SK-N-MC (cell line): ENCODE measurements around the gene OR2T10.

Experiments
- EZH2 ChIP-seq: fragments of 200-600 bp; sonication (generic); IDR thresholded peaks from one replicate; pipeline ENCODE4 v1.6.1; 2017; ENCODE audit warnings: antibody characterized with exemption
- FOXP2 ChIP-seq: optimal IDR thresholded peaks from 2 replicates; pipeline ENCODE3; 2011; ENCODE audit warnings: mild to moderate bottlenecking, moderate library complexity; ENCODE audit not compliant: insufficient read depth; ENCODE audit errors: extremely low read length, control extremely low read depth
- POLR2AphosphoS5 ChIP-seq: IDR thresholded peaks from 2 replicates; pipeline ENCODE4 v1.6.1; 2012; ENCODE audit warnings: mild to moderate bottlenecking, low read depth, low read length, borderline replicate concordance

DNA sequence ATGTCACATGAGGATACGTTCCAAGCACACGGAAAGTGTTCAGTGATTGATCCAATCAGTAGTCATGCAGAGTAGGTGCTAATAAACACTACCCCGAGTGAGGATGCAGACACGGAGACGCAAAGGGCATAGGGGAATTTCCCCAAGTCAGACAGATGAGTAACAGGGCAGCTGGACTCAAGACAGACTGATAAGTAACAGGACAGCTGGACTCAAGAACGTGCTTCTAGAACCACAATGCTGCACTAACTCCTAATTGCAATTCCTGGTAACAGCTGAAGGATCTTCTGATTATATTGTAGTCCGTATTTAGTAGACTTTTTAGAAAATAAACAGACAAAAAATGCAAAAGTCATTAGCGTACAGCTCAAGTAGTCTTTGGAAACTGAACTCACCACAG is 1.9 kb upstream of the OR2T10 start:
- TF ChIP-seq EZH2, result no peak
- no peak for TF ChIP-seq POLR2AphosphoS5
- TF ChIP-seq FOXP2, result no peak
